GM19455 (cell line): ENCODE results near the gene THRA.

Experiments used
- ATAC-seq: cut with Tn5 transposase; IDR thresholded peaks from one replicate; pipeline ENCODE4 v1.9.1; 2021; ENCODE audit not compliant: unreplicated experiment

The THRA gene, protein sequence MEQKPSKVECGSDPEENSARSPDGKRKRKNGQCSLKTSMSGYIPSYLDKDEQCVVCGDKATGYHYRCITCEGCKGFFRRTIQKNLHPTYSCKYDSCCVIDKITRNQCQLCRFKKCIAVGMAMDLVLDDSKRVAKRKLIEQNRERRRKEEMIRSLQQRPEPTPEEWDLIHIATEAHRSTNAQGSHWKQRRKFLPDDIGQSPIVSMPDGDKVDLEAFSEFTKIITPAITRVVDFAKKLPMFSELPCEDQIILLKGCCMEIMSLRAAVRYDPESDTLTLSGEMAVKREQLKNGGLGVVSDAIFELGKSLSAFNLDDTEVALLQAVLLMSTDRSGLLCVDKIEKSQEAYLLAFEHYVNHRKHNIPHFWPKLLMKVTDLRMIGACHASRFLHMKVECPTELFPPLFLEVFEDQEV

DNA sequence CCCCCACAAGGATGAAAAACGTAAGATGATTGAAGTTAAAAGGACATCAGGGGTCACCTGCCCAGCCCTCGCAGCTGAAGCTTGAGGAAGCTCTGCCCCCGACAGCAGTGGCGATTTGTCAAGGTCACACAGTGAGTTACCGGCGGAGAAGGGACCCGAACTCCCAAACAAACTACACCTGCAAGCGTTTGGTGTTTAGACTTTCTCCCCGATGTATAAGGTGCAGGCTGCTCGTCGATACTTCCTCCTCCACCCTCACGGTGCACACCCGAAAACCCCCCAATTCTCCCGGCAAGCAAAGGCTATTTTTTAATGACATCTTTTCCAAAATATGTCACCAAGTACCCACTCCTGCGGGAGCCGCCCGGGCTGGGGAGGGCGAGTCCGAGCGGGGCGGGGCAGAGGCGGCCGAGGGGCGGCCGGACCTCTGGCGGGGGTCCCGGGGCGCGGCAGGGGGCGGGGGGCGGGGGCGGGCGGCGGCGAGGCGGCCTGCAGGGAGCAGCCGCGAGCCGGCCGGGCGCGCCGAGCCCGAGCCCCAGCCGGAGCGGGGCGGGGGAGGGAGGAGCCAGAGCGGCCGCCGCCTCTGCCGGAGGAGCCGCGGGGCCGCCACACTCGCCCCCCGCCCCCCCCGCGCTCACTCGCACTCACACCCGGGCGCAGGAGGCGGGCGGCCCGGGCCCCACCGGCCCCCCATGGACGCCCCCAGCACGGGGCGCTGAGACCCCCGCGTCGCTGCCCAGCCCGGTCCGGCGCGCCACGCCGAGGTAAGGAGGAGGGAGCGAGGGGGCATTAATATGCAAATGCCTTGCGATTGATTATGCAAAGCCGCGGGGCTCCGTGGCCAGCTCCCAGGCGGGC is at the start of gene THRA:
TSS of gene THRA (plus strand) at position 637 of the 858 bp plus-strand sequence. CDS start 11,524 bp downstream, outside the sequence.
- peak; percentile 63 for ATAC-seq

DNA sequence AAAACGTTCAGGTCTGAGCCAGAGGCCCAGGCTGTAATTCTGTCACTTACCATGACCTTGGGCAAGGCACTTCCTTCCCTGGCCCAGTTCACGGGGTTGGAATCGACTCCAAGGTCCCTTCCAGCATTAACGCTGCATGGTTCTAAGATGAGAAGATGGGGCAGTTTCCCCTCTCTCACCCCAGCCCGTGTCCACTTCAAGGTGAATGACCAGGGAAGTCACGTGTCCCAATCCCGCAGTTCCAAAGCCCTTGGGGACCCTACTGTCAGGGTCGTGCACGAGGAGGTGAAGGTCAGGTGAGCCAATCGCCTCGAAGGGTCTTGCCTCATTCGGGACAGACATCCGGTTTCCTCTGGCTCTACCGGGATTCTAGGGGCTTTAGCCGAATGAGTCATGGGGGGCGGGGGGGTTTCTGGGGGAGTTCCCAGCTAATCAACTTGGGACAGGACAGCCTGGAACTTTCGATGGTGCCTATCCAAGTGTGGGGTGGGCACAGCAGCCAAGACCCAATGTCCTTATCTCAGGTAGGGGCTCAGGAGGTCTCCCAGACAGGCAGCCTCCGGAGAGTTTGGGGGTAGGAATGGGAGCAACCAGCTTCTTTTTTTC is 48.3 kb upstream of the THRA start:
- ATAC-seq: no peak

DNA sequence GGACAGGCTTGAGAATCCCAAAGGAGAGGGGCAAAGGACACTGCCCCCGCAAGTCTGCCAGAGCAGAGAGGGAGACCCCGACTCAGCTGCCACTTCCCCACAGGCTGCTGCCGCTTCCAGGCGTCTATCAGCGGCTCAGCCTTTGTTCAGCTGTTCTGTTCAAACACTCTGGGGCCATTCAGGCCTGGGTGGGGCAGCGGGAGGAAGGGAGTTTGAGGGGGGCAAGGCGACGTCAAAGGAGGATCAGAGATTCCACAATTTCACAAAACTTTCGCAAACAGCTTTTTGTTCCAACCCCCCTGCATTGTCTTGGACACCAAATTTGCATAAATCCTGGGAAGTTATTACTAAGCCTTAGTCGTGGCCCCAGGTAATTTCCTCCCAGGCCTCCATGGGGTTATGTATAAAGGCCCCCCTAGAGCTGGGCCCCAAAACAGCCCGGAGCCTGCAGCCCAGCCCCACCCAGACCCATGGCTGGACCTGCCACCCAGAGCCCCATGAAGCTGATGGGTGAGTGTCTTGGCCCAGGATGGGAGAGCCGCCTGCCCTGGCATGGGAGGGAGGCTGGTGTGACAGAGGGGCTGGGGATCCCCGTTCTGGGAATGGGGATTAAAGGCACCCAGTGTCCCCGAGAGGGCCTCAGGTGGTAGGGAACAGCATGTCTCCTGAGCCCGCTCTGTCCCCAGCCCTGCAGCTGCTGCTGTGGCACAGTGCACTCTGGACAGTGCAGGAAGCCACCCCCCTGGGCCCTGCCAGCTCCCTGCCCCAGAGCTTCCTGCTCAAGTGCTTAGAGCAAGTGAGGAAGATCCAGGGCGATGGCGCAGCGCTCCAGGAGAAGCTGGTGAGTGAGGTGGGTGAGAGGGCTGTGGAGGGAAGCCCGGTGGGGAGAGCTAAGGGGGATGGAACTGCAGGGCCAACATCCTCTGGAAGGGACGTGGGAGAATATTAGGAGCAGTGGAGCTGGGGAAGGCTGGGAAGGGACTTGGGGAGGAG is 47.5 kb upstream of the THRA start, which contains the start of gene CSF3:
TSS of gene CSF3 (plus strand) at position 436 of the 993 bp plus-strand sequence. CDS start at position 471, 35 bp downstream.
- no peak for ATAC-seq

DNA sequence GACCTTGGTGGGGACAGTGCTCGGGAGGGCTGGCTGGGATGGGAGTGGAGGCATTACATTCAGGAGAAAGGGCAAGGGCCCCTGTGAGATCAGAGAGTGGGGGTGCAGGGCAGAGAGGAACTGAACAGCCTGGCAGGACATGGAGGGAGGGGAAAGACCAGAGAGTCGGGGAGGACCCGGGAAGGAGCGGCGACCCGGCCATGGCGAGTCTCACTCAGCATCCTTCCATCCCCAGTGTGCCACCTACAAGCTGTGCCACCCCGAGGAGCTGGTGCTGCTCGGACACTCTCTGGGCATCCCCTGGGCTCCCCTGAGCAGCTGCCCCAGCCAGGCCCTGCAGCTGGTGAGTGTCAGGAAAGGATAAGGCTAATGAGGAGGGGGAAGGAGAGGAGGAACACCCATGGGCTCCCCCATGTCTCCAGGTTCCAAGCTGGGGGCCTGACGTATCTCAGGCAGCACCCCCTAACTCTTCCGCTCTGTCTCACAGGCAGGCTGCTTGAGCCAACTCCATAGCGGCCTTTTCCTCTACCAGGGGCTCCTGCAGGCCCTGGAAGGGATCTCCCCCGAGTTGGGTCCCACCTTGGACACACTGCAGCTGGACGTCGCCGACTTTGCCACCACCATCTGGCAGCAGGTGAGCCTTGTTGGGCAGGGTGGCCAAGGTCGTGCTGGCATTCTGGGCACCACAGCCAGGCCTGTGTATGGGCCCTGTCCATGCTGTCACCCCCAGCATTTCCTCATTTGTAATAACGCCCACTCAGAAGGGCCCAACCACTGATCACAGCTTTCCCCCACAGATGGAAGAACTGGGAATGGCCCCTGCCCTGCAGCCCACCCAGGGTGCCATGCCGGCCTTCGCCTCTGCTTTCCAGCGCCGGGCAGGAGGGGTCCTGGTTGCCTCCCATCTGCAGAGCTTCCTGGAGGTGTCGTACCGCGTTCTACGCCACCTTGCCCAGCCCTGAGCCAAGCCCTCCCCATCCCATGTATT is 46.5 kb upstream of the THRA start:
- ATAC-seq: no peak

DNA sequence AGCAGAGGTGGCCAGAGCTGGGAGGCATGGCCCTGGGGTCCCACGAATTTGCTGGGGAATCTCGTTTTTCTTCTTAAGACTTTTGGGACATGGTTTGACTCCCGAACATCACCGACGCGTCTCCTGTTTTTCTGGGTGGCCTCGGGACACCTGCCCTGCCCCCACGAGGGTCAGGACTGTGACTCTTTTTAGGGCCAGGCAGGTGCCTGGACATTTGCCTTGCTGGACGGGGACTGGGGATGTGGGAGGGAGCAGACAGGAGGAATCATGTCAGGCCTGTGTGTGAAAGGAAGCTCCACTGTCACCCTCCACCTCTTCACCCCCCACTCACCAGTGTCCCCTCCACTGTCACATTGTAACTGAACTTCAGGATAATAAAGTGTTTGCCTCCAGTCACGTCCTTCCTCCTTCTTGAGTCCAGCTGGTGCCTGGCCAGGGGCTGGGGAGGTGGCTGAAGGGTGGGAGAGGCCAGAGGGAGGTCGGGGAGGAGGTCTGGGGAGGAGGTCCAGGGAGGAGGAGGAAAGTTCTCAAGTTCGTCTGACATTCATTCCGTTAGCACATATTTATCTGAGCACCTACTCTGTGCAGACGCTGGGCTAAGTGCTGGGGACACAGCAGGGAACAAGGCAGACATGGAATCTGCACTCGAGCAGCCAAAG is 45.2 kb upstream of the THRA start:
- no peak for ATAC-seq

DNA sequence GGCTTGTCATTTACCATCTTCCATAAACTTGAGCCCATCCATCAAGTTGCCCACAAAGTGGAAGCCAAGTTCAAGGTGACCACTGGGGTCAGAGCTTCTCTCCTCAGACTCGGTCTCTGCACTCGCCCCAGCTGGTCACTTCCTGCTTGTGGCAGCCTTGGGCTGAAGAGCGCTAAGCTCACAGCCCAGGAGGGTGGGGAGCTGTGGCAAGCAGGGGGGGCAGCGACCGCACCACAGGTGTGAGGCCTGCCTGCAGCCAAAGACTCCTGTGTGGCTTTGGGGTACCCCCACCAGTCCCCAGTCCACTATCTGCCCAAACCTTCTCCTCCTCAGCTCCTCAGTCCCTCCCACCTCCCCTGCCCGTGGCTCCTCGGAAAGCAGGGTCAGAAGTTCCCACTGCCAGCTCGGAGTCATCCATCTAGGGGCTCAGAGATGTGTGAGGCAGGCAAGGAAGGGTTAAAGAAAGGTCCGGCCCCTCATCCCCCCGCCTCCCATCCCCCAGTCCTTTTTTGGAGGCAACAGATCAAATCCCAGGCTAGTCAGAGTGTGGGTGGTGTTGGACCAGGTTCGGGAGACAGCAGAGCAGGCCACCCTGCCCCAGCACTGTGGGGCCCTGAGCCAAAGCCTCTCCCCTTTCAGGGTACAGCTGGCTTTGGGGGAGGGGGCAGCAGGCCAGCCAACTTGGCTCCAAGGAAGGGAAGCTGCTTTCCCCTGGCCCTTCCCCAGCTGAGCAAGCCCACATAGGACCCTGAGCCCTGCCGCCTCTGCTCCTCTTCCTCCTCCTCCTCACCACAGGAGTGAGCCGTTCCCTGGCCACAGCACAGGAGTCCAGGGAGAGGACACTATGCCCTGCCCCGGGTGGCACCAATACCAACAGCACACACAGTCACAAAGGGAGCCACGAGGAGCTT is 44.3 kb upstream of the THRA start:
- no peak for ATAC-seq

DNA sequence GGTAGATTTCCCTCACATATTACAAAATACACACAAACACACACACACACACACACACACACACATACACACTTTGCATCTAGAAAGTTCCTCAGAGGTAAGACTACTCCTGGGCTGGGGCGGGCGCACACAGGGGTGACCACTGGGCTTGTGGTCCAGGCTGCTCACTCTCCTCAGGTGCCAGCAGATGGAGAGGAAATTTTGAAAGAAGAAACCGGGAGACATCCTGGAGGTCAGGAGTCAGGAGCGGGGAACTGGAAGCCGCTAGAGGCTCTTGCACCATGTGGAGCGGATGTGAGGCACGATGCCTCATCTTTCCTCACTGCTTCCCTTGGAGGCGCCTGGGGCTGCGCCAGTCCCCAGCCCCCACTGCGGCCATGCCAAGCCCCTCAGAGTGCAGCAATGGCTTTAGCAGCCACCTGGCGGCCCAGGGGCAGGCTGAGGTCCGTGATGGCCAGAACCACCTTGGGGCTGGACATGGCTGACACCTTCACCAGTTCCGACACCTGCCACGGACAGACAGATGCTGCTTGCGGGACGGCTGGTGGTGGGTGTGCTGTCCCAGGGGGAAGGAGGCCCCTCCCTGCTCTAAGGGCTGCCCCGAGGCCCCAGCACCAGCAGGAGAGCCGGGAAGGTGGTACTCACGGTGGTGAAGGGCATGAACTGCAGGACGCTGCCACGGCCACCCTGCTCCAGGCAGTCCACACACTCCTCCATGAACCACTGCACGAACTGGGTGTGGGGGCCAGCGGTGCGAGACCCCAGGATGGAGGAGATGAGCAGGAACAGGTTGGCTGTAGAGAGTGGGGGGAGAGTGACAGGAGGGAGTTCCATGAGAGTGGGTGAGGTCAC is 43.4 kb upstream of the THRA start:
- ATAC-seq: no peak

DNA sequence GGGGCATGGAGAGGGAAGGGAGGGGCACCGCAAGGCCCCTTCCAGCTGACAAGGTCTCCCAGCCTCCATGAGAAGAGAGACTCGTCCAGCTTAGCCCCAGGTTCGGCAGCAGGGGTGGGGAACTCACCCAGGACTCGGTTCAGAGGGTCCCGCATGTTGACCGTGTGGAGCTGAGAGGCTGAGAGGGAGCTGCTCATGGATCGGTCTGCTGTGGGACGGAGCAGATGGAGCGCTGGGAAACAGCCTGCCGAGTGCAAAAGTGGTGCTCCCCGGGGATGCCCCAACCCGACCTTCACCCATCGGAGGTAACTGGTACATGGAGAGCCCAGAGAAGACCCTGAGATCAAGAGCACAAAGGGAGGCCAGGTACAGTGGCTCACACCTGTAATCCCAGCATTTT is 42.6 kb upstream of the THRA start:
- no peak for ATAC-seq

DNA sequence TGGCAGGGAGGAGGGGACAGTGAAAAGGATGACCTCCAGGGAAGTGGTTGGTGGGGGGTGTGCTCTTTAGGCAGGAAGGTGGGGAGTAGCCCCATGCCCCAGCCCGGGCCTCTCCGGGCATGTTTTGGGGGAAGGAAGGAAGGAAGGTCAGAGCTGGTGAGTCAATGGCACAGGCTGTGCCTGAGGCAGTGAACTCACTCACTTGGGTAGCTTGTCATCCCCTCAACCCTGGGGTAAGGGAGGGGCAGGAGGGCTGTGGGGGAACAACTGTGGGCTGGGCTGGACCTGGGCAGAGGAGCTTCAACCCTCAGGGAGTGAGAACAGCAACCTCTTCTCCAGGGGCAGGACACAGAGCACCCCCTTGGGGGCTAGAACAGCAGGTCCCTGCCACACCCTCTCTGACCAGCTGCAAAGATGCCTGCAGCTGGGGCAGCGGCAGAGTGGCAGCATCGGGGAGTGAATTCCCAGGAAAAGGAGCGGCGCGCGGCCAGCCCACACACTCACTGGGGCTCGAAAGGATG is 41.3 kb upstream of the THRA start:
- ATAC-seq: no peak

DNA sequence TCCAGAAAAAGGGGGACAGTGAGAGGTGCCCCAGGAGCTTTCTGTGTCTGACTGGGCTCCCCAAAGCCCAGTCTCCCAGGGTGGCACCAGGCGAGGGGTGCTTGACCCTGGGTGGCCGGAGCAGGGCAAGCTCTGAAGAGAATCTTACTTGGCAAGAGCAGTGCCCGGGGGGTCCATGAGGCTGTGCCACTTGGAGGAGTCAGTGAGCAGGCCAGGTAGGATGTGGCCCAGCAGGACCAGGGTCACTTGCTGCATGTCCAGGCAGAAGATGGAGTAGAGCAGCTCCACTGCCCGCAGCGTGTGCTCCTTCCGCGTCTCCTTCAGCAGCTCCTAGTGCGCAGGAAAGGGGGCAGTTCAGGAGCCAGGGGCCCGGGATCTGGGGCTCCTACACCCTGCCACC is 40.3 kb upstream of the THRA start:
- no peak for ATAC-seq

DNA sequence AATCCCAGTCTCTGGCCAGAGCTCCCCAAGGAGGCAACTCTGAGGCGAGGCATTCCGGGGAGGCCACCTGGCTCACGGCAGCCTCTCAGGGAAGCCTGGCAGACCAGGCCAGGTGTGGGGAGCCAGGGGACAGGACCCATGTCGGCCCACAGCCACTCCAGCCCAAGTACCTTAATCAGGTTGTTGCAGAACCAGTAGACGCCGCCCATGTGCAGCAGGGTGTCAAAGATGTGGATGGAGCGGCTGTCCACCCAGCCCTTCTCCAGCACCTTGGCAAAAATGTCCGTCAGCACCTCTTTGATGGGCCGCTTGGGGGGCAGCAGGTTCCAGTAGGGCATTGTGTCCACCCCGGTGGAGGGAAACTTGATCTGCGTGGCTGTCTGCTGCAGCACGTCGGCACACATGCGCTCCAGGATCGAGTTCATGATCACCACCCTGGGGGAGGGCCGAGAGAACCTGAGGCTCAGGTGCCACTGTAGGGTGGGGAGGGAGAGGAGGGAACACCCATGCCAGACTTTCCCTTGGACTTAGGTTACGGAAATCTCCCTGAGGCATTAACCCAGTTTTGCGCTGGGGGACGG is 39.7 kb upstream of the THRA start:
- no peak for ATAC-seq

DNA sequence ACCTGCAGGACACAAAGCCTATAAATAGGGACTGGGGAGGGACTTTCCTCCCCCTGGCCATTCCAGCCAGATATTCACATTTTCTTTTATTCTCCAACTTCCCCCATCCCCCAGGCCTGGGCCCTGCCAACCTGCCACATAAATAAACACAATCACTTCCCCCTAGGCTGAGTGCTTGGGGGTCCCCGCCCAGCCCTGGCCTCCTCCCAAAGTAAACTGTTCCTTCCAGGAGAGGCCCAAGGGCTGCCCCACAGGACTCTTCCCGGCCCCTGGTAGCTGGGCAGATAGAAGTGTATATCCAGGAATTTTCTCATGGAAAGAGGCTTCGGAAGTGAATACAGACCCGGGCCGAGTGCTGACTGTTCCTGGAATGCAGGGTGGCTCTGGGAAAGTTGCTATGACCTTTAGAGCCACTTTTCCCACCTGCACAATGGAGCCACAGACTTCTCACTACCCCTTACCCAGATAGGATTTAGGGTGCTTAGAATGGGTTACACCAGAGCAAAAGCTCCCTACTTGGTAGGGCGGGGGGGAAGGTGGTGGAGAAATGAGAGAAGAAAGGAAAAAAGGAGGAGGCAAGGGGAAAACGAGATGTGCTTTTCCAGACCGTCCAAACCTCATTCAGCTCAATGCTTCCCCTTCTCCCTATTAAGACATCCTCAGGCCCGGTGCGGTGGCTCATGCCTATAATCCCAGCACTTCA is 39.0 kb upstream of the THRA start:
- ATAC-seq: no peak

DNA sequence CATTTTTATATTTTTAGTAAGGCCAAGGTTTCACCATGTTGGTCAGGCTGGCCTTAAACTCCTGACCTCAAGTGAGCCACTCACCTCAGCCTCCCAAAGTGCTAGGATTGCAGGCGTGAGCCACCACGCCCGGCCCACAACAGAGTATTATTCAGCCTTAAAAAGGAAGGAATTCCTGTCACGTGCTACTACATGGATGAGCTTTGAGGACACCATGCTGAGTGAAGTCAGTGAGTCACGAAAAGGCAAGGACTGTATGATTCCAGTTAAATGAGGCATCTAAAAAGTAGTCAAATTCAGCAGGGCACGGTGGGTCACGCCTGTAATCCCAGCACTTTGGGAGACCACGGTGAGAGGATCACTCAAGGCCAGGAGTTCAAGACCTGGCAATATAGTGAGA is 37.9 kb upstream of the THRA start:
- ATAC-seq: no peak

DNA sequence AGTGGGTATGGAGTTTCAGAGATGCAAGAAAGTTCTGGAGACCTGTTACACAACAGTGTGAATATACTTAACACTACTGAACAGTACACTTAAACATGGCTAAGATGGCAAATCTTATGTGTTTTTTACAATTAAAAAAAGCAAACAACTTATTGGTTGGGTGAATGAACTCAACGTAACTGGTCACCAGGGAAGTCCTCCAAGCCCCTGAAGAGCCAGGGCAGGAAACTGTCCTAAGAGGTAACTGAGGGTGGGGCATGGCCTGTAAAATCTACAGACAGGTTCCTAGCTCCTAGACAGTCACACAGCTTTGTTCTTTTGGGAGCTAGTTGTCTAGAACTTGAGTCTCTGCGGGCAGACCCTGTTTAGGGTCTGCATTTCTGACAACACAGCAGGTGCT is 37.2 kb upstream of the THRA start:
- no peak for ATAC-seq

DNA sequence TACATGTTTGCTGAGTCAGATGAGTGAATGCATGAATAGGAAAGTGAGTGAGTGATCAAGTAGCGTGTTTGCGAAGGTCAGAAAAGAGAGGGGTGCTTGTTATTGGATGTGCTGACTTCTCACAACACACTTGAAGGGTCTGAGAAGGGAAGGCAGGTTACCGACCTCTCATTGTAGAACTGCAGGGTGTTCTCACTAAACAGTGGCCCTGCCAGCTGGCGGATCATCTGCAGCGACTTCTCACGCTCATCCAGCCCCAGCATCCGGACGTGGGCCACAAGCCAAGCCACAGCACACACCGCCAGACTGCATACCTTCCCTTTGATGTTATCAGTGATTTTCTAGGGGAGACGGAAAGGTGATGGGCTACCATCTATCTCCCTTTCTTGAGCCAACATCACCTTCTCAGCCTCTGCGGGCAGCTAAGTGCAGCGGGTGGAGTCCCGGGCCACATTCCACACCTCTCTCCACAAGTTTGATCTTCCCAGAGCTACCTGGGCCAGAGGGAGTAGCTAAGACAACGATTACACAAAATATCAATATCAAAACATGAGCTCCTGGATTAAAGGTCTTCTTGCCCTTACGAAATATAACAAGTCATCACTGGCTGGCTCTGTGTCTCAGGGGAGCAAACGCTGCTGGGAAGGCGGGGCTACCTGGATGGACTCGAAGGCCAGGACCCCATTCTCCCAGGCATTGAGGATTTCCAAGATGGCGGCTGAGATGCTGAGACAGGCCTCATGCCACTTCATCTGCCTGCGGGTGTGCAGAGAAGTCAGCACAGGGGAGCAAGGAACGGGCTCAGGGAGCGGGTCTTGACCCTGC is 36.6 kb upstream of the THRA start:
- ATAC-seq: no peak
